ENCODE data around the gene TNRC18. TPM values are rescaled to one million over a fixed set of nuclear protein-coding genes. Genes with fewer than 3 reads are reported as not detected.
A peak's percentile ranks its signal among the peaks of the same experiment; 100 is the strongest.
"Not testable (repeated sequence)": the region's sequence is repeated elsewhere in the genome, so short reads cannot be mapped to it uniquely, and the experiment has no call there.

TNRC18 gene
- total RNA-seq, 3 donors from 2014 or later (not counting 1 experiment from before 2014, with no cell fraction given): 111 to 127 (median 124) TPM

DNA sequence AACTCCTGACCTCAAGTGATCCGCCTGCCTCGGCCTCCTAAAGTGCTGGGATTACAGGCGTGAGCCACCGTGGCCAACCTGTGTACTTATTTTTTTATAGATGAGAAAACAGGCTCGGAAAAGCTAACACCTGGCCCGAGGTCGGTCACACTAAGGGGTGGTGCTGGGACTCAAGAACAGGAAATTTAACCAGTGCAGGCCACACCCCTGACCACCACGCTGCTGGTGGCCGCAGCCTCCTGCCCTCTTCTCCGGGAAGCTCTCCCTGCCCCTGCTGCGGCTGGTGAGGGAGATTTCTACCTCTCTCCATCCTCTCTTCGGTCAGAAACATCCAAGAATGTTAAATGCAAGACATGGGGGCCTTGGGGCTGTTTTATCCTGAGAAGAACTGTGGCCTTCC is 63.2 kb downstream of the TNRC18 start:
- no peak for DNase-seq
- Histone ChIP-seq H3K9me3 (ENCODE audit: control insufficient read depth, insufficient read depth, low read length) (no peaks in the 10 kb centered on the region), H3K4me1 (ENCODE audit: control insufficient read depth, insufficient read depth, low read length) (peaks cover 95% of the 10 kb centered on the region), H3K4me3 (ENCODE audit: low read length) (no peak overlapping the region), H3K27me3 (ENCODE audit: control insufficient read depth, insufficient read depth, low read length) (no peaks in the 10 kb centered on the region), H3K36me3 (ENCODE audit: control insufficient read depth, insufficient read depth, low read length) (peaks cover 48% of the 10 kb centered on the region), H3K27ac (ENCODE audit: low read length) (no peak overlapping the region)
- peak overlapping the region; percentile 64 for H3K4me3 Mint-ChIP-seq
- H3K27ac Mint-ChIP-seq: peak overlapping the region; percentile 69 to 71
- peaks cover 30 to 60% of the 10 kb centered on the region in 2 donors for H3K4me1 Mint-ChIP-seq
- ATAC-seq: peak in 2 of 3 donors; percentile 53 to 67
- intact Hi-C loops (cut with micrococcal nuclease): no loop called here
- H3K36me3 Mint-ChIP-seq: no peaks in the 10 kb centered on the region
- TF ChIP-seq, protein P1, sequence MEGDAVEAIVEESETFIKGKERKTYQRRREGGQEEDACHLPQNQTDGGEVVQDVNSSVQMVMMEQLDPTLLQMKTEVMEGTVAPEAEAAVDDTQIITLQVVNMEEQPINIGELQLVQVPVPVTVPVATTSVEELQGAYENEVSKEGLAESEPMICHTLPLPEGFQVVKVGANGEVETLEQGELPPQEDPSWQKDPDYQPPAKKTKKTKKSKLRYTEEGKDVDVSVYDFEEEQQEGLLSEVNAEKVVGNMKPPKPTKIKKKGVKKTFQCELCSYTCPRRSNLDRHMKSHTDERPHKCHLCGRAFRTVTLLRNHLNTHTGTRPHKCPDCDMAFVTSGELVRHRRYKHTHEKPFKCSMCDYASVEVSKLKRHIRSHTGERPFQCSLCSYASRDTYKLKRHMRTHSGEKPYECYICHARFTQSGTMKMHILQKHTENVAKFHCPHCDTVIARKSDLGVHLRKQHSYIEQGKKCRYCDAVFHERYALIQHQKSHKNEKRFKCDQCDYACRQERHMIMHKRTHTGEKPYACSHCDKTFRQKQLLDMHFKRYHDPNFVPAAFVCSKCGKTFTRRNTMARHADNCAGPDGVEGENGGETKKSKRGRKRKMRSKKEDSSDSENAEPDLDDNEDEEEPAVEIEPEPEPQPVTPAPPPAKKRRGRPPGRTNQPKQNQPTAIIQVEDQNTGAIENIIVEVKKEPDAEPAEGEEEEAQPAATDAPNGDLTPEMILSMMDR (IDR thresholded peaks at IDR 0.05): no peak
- 49% methylated on average over 12 of the region's 12 CpGs for WGBS (ENCODE audit: insufficient coverage)
- H3K9me3 Mint-ChIP-seq: no peaks in the 10 kb centered on the region
- H3K27me3 Mint-ChIP-seq (ENCODE audit: low read depth in 2 of 2): no peaks in the 10 kb centered on the region

DNA sequence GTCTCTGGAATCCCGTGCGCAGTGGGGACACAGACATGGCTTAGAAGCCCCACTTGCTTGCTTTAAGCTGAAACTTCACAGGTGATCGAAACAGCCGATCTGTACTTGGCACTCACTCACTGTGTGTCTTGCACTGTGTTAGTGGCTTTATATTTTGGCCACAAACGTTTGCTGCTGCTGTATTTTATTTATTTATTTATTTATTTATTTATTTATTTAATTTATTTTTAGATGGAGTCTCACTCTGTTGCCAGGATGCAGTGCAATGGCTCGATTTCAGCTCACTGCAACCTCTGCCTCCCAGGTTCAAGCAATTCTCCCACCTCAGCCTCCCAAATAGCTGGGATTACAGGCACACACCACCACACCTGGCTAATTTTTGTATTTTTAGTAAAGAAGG is 63.6 kb downstream of the TNRC18 start:
- Histone ChIP-seq H3K4me1 (ENCODE audit: control insufficient read depth, insufficient read depth, low read length) (peaks cover 95% of the 10 kb centered on the region), H3K27ac (ENCODE audit: low read length) (peak overlapping the region; percentile 28), H3K36me3 (ENCODE audit: control insufficient read depth, insufficient read depth, low read length) (peaks cover 48% of the 10 kb centered on the region)
- H3K9me3 Mint-ChIP-seq; intact Hi-C loops (cut with micrococcal nuclease); H3K4me3 ChIP-seq (ENCODE audit: low read length); ATAC-seq; H3K36me3 Mint-ChIP-seq; DNase-seq; H3K27me3 ChIP-seq (ENCODE audit: control insufficient read depth, insufficient read depth, low read length); H3K27me3 Mint-ChIP-seq (ENCODE audit: low read depth in 2 of 2); H3K9me3 ChIP-seq (ENCODE audit: control insufficient read depth, insufficient read depth, low read length): not testable (repeated sequence)
- 85% methylated on average over 5 of the region's 6 CpGs for WGBS (ENCODE audit: insufficient coverage)
- peak overlapping the region; percentile 64 for H3K4me3 Mint-ChIP-seq
- H3K4me1 Mint-ChIP-seq: peaks cover 34 to 62% of the 10 kb centered on the region in 2 donors
- peak overlapping the region; percentile 69 to 71 for H3K27ac Mint-ChIP-seq

DNA sequence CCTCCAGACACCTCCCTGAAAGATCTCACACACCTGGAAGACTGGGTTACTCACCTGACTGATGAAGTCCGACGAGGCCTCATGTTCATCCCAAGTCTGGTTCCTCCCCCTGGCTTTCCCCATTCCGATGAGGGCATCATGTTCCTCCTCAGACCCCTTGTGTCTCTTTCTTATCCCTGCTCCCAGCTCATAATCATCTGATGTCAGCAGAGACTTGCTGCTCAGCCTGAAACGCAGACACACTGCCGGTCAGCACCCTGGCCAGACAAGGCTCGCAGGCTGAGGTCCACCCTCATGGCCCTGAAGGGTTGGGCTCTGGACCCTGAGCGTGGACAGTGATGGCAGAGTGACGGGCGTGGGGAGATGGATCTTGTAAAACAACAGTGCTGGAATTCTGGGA is 64.3 kb downstream of the TNRC18 start:
- WGBS (ENCODE audit: insufficient coverage): 98% methylated on average over 9 of the region's 9 CpGs
- peak overlapping the region; percentile 51 for H3K4me3 Mint-ChIP-seq

DNA sequence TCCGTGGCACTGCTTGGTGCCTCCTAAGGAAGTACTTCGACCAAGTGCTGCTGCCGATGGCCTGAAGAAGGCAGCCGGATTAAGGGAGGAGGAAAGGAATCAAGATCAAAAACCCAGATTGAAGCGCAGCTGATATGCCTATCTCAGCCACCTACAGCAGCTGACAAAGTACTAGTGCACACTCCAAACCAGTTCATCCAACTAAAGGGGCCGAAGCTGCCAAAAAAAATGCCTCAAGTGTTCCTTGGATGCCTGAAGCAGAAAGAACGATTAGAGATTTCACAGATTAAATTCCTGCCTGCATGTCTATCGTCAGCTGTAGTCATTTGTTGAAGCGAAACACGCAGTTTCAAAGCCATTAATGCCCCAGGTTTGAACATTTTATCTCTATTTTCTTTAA is 65.7 kb downstream of the TNRC18 start:
- H3K27ac Mint-ChIP-seq: peak overlapping the region in 1 of 2 donors; percentile 14
- H3K4me1 ChIP-seq (ENCODE audit: control insufficient read depth, insufficient read depth, low read length): peaks cover 95% of the 10 kb centered on the region
- no peaks in the 10 kb centered on the region for H3K9me3 Mint-ChIP-seq
- intact Hi-C loops (cut with micrococcal nuclease): no loop called here
- H3K27me3 Mint-ChIP-seq (ENCODE audit: low read depth in 2 of 2): no peaks in the 10 kb centered on the region
- no peaks in the 10 kb centered on the region for H3K36me3 Mint-ChIP-seq
- no peak for DNase-seq
- no peaks in the 10 kb centered on the region for H3K27me3 ChIP-seq (ENCODE audit: control insufficient read depth, insufficient read depth, low read length)
- TF ChIP-seq, protein P1 (IDR thresholded peaks at IDR 0.05): no peak
- H3K4me1 Mint-ChIP-seq: peaks cover 37 to 61% of the 10 kb centered on the region in 2 donors
- peaks cover 55% of the 10 kb centered on the region for H3K36me3 ChIP-seq (ENCODE audit: control insufficient read depth, insufficient read depth, low read length)
- WGBS (ENCODE audit: insufficient coverage): 80% methylated on average over 10 of the region's 10 CpGs
- H3K4me3 Mint-ChIP-seq: no peak overlapping the region
- no peaks in the 10 kb centered on the region for H3K9me3 ChIP-seq (ENCODE audit: control insufficient read depth, insufficient read depth, low read length)
- no peak for ATAC-seq
- H3K27ac ChIP-seq (ENCODE audit: low read length): no peak overlapping the region
- H3K4me3 ChIP-seq (ENCODE audit: low read length): no peak overlapping the region

More for the DNA sequence above, 64.3 kb downstream of the TNRC18 start:
- H3K27ac ChIP-seq (ENCODE audit: low read length): no peak overlapping the region
- intact Hi-C loops (cut with micrococcal nuclease): no loop called here
- peaks cover 48% of the 10 kb centered on the region for H3K36me3 ChIP-seq (ENCODE audit: control insufficient read depth, insufficient read depth, low read length)
- H3K9me3 ChIP-seq (ENCODE audit: control insufficient read depth, insufficient read depth, low read length): no peaks in the 10 kb centered on the region
- no peaks in the 10 kb centered on the region for H3K27me3 ChIP-seq (ENCODE audit: control insufficient read depth, insufficient read depth, low read length)
- DNase-seq (no peak), ATAC-seq (no peak)
- Mint-ChIP-seq H3K27me3 (ENCODE audit: low read depth in 2 of 2) (no peaks in the 10 kb centered on the region), H3K36me3 (no peaks in the 10 kb centered on the region), H3K27ac (peak overlapping the region; percentile 33 to 48), H3K4me1 (peaks cover 41 to 62% of the 10 kb centered on the region in 2 donors), H3K9me3 (no peaks in the 10 kb centered on the region)
- no peak overlapping the region for H3K4me3 ChIP-seq (ENCODE audit: low read length)
- TF ChIP-seq, protein P1 (IDR thresholded peaks at IDR 0.05): no peak
- H3K4me1 ChIP-seq (ENCODE audit: control insufficient read depth, insufficient read depth, low read length): peaks cover 95% of the 10 kb centered on the region

Data from natural killer cell (primary cell).